Measurements from ENCODE around the gene PDE10A.

- TF ChIP-seq, protein P1, sequence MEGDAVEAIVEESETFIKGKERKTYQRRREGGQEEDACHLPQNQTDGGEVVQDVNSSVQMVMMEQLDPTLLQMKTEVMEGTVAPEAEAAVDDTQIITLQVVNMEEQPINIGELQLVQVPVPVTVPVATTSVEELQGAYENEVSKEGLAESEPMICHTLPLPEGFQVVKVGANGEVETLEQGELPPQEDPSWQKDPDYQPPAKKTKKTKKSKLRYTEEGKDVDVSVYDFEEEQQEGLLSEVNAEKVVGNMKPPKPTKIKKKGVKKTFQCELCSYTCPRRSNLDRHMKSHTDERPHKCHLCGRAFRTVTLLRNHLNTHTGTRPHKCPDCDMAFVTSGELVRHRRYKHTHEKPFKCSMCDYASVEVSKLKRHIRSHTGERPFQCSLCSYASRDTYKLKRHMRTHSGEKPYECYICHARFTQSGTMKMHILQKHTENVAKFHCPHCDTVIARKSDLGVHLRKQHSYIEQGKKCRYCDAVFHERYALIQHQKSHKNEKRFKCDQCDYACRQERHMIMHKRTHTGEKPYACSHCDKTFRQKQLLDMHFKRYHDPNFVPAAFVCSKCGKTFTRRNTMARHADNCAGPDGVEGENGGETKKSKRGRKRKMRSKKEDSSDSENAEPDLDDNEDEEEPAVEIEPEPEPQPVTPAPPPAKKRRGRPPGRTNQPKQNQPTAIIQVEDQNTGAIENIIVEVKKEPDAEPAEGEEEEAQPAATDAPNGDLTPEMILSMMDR (conservative IDR thresholded peaks at IDR 0.05): no peak
- TF ChIP-seq ZFX (IDR thresholded peaks at IDR 0.05): no peak
These were observed 156.4 kb downstream of the PDE10A start for GRCh38 chr6:165506657-165507056.
